NCI-H1694 treated with DMSO at 0.1 percent for 48 hours (cell line): ENCODE measurements around the gene SNX10.

Experiments
- DNase-seq: peaks from one replicate; lab custom pipeline; 2025; lab: John Stamatoyannopoulos, UW

Gene SNX10

DNA sequence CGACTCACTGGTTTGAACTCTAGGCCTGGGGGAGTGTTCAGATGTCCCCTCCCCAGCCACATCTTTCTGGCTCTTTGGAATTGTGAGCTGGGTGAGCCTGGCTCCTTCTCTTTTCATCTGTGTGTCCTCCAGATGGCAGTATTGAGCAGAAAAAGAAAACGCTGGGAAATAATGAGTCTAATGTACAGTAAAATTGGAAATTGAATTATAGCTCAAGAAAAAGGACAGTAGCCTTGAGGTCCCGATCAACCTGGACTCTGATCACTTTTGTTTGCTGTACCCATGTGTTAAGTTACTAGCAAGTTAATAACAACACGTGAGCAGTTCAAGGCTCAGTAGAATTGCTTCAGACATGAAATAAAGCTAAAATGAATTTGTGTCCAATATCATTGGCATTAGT lies 77.9 kb downstream of the SNX10 start:
- peak; percentile 77 for DNase-seq

DNA sequence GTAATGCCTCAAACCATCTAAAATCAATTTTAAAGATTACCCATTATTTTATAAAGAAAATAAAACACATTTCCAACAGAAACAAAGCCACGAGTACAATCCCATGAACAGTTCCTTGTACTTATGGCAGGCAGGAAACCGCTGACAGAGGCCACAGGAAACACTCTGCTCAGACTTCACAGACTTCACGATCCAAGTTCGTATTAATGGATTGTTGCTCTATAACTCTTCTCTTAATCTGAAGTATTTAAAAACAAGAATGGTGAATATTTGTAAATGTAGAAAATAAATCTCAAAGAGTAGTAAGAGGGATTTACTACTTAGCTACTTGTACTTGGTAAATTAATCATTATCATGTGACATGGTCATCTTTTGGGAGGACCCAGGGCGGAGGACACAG lies 78.3 kb downstream of the SNX10 start:
- DNase-seq = no peak

DNA sequence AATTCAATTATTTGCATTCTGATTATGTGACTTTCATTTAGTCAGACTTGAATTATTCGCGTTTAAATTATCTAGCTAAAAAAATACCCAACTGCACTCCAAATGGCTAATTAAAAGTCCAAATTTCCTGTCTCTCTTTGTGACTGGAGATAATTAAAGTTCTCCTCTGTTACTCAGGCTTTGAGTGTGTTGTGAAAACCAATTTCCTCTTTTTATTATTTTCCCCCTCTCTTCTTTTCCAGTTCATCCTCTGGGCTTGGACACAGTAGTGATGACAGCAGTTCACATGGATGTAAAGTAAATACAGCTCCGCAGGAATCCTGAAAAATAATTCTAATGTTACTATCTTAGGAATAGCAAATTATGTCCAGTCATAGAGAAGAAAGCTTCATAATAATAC lies 80.6 kb downstream of the SNX10 start:
- DNase-seq = no peak

DNA sequence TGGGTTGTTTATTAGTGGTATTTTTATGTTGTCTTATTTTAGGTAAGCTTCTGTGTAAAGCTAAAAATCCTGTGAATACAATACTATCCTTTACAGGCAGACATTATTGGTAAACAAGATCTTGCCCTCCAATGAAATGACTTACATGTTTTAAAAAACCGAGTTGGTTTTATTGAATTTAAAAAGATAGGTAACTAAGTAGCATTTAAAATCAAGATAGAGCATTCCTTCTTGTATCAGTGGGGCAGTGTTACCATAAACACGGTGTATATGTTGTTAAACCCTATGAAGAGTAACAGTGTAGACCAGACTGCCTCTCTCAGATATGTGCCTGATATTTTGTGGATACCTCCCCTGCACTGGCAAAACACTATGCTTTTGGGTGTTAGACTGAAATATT lies 81.0 kb downstream of the SNX10 start:
- no peak for DNase-seq

DNA sequence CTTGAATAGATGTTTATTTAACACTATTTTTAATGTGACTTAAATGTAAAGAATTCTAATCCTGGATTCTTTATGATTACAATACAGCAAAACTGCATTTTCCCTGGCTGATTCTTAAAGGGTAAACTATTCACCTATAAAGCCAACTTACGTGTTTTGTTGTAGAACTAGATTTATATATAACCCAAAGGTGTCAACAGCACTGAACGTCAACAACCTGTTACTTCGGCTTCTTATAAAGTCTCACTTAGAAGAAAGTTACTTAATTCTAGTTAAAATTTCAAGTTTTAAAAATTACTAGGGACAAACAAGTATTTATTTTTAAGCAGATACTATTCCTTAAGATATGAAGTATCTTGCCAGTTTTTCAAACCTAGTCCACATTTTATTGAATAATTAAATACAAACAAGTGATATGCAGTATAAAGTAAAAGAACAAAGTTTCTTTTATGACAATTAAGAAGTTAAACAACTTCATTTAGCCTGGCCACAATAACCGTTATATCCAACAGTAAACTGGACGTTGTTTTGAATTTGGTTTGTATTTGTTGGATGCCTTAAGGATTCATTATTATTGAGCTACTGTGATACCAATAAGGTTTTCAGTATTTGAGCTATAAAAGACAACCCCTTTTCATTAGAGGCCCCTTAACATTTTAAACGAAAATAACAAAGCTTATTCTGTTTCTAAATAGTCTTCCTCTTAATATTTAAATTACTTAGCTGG lies 83.1 kb downstream of the SNX10 start:
- no peak for DNase-seq

DNA sequence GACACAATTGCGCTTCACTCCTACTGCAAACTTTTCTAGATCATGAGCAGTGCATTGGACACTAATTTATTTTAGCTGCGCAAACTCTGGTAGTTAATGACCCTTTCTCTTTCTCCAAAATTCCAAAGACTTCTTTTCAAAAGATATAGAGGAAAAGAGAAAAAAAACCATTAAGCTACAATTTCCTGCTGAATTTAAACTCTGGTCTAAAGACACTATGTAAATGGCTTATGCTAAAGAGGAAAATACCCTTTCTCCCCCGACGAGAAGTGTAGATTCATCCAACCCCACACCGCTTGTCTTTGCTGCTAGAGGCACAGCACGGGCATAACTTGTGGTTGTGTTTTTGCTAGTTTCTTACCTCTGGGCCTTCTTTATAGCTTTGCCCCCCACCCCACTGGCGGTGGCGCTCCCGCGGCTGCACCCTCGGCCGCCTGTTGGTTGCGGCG lies 84.1 kb downstream of the SNX10 start:
- DNase-seq = peak; percentile 41

DNA sequence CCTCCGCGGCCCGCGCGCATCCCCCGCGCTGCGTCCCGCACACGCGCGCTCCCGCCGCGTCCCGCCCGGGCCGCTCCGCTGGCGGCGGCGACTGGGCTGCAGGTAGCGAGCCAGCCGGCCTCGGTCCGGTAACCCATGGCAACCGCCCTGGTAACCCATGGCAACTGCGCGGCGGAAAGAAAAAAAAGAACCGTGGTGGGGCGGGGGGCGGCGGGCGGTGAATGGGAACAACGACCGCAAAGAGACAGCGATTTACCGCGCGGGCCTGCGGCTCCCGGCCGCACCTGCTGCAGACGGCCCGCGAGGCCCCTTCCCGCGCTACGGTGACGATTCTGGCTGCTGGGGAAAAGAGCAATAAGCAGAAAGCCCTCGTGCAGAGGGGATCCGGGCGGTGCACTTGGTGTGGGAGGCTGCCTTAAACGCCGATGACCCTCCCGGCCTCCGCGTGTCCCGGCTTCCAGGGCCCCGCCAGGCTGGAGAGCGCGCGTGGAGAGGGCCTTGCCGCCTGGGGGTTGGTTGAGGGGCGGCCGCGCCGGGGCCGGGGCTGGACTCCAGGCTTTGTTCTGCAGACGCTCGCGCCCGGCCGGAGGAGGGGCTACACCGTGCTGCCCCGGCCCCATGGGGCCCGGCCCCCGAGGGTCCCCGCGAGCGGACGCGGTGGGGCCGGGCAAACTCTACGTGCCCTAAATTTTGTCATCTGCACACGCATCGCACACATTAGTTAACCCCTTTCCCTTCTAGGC lies 84.7 kb downstream of the SNX10 start:
- peak; percentile 61 for DNase-seq

DNA sequence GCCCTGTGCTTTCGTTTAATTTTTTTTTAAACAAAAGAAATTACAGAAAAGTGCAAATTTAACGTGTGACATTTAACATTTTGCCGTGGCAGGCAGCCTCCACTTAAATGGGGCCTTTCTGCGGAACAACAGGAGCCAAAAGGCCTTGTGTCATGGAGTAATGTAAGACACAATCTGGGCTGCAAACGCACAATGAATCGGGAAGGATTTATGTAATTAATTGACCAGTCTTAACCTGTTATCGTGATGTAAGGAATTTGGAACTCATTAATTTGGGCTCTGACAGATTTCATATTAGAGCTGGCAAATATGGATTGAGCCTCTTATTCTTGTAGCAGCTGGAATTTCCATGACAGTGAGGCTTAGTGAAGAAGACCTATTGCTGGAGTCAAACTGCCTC lies 86.4 kb downstream of the SNX10 start:
- DNase-seq = no peak

DNA sequence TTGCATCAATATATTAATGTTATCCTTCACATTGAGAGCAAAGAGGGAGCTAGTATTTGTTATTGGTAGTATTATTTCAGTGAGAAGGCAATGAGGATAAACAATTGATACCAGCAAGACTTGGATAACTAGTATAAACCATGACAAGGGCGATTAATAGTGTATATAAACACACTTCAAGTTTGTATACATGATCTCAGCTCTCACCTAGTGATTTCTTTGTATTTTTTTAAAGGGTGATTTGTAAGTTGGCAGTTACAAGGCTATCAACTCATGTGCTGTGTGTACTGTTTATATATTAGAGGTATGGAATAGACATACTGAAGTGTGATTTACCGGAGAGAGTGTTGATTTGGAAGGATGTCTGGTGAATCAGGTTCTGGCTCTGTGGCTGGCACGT lies 88.0 kb downstream of the SNX10 start:
- no peak for DNase-seq

DNA sequence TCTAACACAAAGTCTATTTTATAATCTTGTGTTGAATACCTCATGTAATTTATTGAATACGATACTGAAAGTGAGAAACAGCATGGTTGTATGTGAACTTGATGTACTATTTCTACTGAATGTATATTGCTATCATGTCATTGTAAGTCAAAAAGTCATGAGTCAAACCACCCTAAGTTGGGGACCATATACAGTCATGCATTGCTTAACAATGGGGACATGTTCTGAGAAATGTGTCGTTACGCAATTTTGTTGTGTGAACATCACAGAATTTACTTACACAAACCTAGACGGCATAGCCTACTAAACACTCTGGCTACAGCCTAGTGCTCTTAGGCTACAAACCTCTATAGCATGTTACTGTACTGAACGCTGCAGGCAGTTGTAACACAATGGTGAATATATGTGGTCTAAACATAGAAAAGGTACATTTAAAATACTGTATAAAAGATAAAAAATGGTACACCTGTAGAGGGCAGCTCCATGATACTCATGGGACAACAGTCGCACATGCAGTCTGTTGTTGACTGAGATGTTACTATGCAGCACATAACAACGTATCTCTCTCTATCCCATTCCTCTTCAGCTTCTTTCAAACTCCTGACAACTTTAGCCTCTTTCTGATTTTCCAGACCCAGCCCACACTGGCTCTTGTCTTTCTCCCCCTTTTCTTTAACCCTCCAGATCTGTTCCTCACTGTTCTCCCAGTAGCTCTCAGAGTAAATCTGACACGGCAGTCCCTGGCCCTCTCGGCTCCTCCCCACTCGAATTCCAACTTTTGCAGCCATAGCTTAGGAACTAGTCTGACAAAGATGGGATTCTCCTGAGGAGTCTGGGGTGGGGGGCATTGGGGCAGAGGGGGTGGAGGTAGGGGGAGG lies 90.1 kb downstream of the SNX10 start:
- DNase-seq = no peak

DNA sequence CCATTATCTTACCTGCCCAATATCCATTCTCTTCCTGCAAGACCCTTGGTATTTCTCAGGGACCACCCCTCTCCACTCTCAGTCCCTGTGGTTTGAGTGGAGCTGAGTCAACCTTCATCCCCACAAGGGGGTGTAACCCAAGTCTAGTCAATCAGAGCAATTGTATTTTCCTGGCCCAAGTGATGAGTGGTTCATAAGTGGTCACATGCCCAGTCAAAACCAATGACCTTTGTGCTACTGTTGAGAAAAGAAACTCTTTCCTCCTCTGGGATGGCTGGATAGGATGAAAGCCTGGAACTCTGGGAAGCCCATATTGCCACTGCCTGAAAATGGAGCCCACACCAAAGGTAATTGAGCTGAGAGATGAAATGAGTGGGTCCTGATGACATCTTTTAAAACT lies 93.6 kb downstream of the SNX10 start:
- DNase-seq = no peak

DNA sequence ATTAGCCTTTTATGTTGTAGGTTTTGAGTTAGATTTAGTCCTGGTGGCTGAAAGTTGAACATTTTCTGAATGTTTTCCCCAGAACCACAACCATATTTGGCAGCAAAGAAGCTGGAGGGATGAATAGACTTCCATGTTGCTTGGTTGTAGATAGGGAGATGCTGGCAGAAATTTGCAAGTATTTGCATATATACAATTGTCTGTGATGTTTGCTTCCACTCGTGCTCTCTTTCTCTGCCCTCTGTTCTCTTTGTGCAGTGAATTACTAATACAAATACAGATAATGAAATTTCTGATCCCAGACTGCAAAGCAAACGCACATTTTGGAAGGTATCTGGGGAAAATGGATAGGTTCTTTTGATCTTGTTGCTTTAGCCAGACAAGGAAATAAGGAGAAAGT lies 96.1 kb downstream of the SNX10 start:
- DNase-seq = no peak

DNA sequence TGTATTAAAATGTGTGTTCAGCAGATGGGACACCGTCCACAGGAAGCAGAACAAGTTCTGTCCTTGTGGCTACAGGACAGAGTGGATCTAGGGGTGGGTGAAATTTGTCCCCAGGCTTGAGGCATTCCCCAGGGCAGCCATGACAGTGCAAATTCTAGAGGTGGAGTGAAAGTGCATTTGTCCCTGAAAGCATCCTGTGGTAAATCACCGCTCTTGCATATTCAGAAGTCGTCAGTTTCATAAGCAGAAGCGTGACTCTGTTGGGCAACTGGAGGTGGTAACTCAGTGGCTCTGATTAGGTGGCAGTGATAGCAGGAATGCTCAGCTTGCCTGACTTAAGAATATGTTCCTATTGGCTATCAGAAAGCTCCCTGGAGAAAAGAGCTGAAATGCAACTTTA lies 96.6 kb downstream of the SNX10 start:
- no peak for DNase-seq

DNA sequence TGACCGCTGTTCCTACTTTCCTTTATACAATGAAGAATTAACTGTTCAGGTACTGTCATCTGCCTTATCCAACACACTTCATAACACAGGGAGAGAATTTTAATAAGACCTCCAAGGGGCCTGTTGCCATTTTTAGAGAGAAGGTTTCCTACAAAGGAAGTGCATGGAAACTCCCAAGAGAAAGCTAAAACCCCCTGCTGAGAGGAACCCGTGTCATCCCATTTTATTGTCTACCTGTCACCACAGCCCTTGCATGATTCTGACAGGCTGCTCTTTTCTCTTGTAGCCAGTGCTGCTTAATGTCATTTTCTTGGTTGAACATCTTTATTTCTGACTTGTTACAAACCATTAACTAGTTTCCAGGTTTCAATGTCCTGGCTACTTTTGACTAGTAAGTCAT lies 98.4 kb downstream of the SNX10 start:
- no peak for DNase-seq

DNA sequence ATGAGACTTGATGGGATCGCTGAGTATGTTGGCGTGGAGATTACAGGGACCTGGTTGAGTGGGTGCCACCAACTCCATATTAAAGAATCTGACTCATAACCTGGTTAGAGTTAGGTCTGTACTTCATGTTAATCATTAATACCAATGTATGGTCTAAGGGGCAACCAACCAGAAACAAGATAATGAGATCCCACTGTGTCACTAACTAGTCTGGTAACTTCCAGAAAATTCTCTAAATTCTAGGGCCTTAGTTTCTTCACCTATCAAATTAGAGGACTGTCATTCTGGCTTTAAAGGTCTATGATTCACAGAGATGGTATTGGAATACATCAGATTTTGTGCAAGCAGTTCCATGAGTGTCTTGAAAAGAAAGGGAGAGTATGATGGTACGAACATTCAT lies 102.2 kb downstream of the SNX10 start:
- DNase-seq = no peak

DNA sequence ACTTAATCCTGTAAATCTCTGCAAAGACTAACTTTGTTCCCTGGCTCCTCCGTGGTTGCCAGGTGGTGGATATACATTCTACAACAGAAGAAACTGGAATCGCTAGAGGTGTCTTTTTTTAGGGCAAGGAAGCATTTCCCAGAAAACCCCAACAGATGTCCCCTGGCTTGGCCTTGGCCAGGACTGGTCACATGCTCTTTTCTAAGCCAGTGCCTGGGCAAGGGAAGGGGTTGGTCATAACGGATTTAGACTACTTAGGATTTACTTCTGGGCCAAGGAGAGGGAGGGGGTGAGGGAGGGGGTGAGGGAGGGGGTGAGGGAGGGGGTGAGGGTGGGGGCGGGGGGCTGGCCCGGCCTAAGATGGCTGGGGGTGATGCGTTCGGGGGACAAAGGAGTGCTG lies 105.7 kb downstream of the SNX10 start:
- no peak for DNase-seq

DNA sequence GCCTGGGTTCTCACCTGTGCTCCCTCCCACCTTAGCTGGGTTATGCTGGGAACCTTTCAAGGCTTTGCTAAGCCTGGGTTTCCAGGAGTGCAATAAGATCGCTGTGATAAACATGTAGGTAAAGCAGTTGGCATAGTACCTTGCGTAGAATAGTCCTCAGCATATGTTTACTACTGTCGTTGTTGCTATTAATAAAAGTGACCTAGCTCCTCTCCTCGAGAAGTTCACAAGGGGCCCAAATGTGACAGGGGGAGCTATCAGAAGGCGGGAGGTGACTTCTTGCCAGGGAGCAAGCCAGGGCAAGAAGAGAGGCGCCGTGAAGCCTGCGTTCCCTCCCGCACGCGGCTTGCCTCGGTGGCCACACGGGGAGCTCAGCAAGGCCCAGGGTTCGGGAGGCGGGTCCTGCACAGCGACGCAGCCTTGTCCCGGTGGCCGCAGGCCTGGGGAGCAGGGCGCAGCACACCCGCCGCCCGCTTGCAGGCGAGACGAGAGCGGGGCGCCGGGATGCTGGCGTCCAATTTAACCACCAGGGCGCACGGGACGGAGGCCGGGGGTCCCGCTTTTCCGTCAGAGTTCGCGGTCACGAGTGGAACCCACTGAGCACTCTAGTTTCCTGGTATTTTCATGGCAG lies 106.2 kb downstream of the SNX10 start:
- no peak for DNase-seq

DNA sequence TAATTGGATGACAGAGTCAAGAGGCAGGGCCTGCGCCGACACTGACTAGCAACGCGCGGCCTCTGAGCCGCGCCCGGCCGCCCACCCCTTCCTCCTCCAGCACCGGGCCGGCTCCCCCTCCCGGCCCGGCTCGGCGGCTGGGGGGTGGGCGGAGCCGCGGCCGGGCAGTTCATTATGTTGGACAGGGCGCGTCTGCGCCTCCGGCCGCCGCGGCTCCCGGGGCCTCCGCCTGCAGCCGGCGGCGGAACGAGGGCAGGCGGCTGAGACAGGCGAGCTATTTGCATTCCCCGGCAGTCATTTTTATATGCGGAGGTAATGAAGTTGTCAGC lies 106.7 kb downstream of the SNX10 start:
- peak; percentile 41 for DNase-seq

DNA sequence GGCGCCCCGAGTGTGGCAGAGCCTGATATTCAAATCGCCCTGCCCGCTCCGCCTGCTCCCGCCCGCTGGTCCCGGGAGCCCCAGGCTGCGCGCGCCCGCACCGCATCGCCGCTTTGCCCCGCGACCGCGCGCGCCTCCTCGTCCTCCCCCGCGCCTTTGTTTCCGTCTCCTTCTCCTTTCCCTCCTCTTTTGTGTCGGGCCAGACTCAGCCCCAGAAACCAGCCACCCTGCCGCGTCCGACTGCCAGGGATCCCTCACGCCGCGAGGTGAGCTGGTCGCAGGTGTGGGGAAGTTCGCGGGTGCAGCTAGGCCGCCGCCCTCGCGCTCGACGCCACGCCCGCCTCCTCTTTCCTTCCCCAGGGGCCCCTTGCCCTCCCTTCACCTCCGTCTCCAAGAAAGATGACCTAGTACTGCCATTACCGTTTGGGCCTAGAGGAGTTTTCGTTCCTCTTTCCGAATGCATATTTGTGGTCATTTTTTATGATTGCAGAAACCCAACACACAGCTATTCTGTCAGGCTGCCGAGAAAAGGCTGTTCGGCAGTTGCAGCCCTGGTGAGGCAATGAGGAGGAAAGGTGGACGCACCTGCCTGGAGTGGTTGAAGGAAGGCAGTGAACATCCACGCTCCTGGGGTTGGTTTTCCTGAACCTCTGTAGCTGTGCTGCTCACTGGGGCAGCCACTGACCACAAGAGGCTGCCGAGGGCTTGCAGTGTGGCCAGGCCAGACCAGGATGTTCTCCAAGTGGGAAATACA lies 107.3 kb downstream of the SNX10 start:
- peak; percentile 41 for DNase-seq

DNA sequence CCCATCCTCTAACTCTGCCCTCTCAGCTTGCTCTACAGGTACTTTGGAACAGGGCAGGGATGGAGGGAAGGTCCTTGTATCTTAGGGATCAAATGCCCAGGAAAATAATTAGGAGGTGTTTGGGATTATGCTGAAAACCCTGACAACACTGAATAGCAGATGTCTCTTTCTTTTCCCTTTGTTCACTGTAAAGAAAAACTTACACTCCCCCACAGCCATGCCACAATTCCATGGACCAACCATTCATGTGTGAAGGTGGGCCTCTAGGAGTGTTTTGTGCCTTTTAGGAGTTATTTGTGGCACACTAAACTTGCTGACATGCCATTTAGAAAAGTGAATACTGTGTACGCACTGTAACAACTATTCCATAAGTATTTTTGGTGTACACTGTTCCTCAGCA lies 108.1 kb downstream of the SNX10 start:
- no peak for DNase-seq

DNA sequence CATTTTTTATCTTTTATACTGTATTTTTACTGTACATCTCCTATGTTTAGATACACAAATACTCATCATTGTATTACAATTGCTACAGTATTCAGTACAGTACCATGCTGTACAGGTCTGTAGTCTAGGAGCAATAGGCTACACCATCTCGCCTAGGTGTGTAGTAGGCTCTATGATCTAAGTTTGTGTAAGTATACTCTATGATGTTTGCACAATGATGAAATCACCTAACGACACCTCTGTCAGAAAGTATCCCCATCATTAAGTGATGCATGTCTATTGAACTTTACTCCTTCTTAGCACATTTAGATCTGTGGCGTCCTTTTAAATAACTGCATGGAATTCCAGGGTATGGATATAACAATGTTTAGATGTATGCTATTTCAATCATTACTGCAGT lies 112.0 kb downstream of the SNX10 start:
- DNase-seq = no peak
